ENCODE data around the gene NUAK2. TPM values are rescaled to one million over a fixed set of nuclear protein-coding genes. Genes with fewer than 3 reads are reported as not detected.

NUAK2 gene
- total RNA-seq, 2 experiments from 2014 or later: 14.9 to 15.3 TPM

- Histone ChIP-seq H3K4me3 (ENCODE audit: low read length) (peak overlapping the region; percentile 36), H3K36me3 (ENCODE audit: insufficient read depth, low read length) (no peaks in the 10 kb centered on the region), H3K4me1 (ENCODE audit: insufficient read depth, low read length) (peaks cover 19% of the 10 kb centered on the region), H3K9me3 (ENCODE audit: control insufficient read depth in 1 of 2, insufficient read depth in 1 of 2, low read length in 2 of 2) (peaks cover 0 to 3% of the 10 kb centered on the region in 2 experiments), H3K27ac (ENCODE audit: low read depth in 1 of 2, low read length in 2 of 2) (no peak overlapping the region), H3K27me3 (ENCODE audit: control insufficient read depth in 1 of 2, insufficient read depth in 2 of 2, low read length in 2 of 2) (peaks cover 30 to 46% of the 10 kb centered on the region in 2 experiments)
- peak; percentile 24 for ATAC-seq (ENCODE audit: poor library complexity)
- ChIA-PET CTCF (interaction anchor here (1.5 kb wide), 1 partner anchor 142 kb away, joined by 3 read pairs; no protein-coding TSS in a partner anchor), POLR2A (no interaction called here)
- Mint-ChIP-seq H3K4me3 (no peak overlapping the region), H3K27ac (no peak overlapping the region), H3K36me3 (ENCODE audit: low read depth) (no peaks in the 10 kb centered on the region), H3K9me3 (no peaks in the 10 kb centered on the region), H3K27me3 (peaks cover 49% of the 10 kb centered on the region), H3K4me1 (ENCODE audit: low read depth) (peaks cover 14% of the 10 kb centered on the region)
- DNase-seq: peak in 3 of 14 experiments; percentile 17 to 45 (median 37)
- intact Hi-C loops (cut with DNase I, micrococcal nuclease): loop anchor here in 1 of 2 experiments (10.0 kb wide), 1 partner anchor 311 kb away; no protein-coding TSS in a partner anchor
- TF ChIP-seq, protein P1, sequence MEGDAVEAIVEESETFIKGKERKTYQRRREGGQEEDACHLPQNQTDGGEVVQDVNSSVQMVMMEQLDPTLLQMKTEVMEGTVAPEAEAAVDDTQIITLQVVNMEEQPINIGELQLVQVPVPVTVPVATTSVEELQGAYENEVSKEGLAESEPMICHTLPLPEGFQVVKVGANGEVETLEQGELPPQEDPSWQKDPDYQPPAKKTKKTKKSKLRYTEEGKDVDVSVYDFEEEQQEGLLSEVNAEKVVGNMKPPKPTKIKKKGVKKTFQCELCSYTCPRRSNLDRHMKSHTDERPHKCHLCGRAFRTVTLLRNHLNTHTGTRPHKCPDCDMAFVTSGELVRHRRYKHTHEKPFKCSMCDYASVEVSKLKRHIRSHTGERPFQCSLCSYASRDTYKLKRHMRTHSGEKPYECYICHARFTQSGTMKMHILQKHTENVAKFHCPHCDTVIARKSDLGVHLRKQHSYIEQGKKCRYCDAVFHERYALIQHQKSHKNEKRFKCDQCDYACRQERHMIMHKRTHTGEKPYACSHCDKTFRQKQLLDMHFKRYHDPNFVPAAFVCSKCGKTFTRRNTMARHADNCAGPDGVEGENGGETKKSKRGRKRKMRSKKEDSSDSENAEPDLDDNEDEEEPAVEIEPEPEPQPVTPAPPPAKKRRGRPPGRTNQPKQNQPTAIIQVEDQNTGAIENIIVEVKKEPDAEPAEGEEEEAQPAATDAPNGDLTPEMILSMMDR (IDR thresholded peaks at IDR 0.05): no peak
These were observed 22.0 kb upstream of the NUAK2 start for GRCh38 chr1:205343431-205344065.

- CTCF ChIA-PET: no interaction called here
- Histone ChIP-seq H3K36me3 (ENCODE audit: insufficient read depth, low read length) (no peaks in the 10 kb centered on the region), H3K9me3 (ENCODE audit: control insufficient read depth in 1 of 2, insufficient read depth in 1 of 2, low read length in 2 of 2) (peaks cover 0 to 3% of the 10 kb centered on the region in 2 experiments), H3K4me3 (ENCODE audit: low read length) (no peak overlapping the region), H3K27me3 (ENCODE audit: control insufficient read depth in 1 of 2, insufficient read depth in 2 of 2, low read length in 2 of 2) (peaks cover 30 to 46% of the 10 kb centered on the region in 2 experiments), H3K27ac (ENCODE audit: low read depth in 1 of 2, low read length in 2 of 2) (no peak overlapping the region), H3K4me1 (ENCODE audit: insufficient read depth, low read length) (peaks cover 19% of the 10 kb centered on the region)
- no peak for DNase-seq
- Mint-ChIP-seq H3K9me3 (no peaks in the 10 kb centered on the region), H3K4me1 (ENCODE audit: low read depth) (peaks cover 14% of the 10 kb centered on the region), H3K27ac (no peak overlapping the region), H3K36me3 (ENCODE audit: low read depth) (no peaks in the 10 kb centered on the region), H3K4me3 (peak overlapping the region; percentile 69), H3K27me3 (peaks cover 49% of the 10 kb centered on the region)
- no peak for ATAC-seq (ENCODE audit: poor library complexity)
- intact Hi-C loops (cut with DNase I, micrococcal nuclease): loop anchor here in 1 of 2 experiments (10.0 kb wide), 1 partner anchor 312 kb away; no protein-coding TSS in a partner anchor
- TF ChIP-seq, protein P1 (IDR thresholded peaks at IDR 0.05): no peak
- POLR2A ChIA-PET: no interaction called here
These were observed 21.4 kb upstream of the NUAK2 start for GRCh38 chr1:205342986-205343385.

GRCh38 chr1:205340676-205341075 is 19.1 kb upstream of the NUAK2 start:
- peaks cover 14% of the 10 kb centered on the region for H3K4me1 Mint-ChIP-seq (ENCODE audit: low read depth)
- ChIA-PET POLR2A (no interaction called here), CTCF (no interaction called here)
- Histone ChIP-seq H3K36me3 (ENCODE audit: insufficient read depth, low read length) (no peaks in the 10 kb centered on the region), H3K27me3 (ENCODE audit: control insufficient read depth in 1 of 2, insufficient read depth in 2 of 2, low read length in 2 of 2) (peaks cover 23 to 27% of the 10 kb centered on the region in 2 experiments), H3K4me1 (ENCODE audit: insufficient read depth, low read length) (peaks cover 19% of the 10 kb centered on the region), H3K27ac (ENCODE audit: low read depth in 1 of 2, low read length in 2 of 2) (no peak overlapping the region), H3K4me3 (ENCODE audit: low read length) (no peak overlapping the region), H3K9me3 (ENCODE audit: control insufficient read depth in 1 of 2, insufficient read depth in 1 of 2, low read length in 2 of 2) (peaks cover 0 to 3% of the 10 kb centered on the region in 2 experiments)
- no peaks in the 10 kb centered on the region for H3K9me3 Mint-ChIP-seq
- H3K27ac Mint-ChIP-seq: no peak overlapping the region
- intact Hi-C loops (cut with DNase I, micrococcal nuclease): loop anchor here in 1 of 2 experiments (10.0 kb wide), 1 partner anchor 314 kb away; no protein-coding TSS in a partner anchor
- no peak overlapping the region for H3K4me3 Mint-ChIP-seq
- DNase-seq: no peak
- no peak for ATAC-seq (ENCODE audit: poor library complexity)
- no peaks in the 10 kb centered on the region for H3K36me3 Mint-ChIP-seq (ENCODE audit: low read depth)
- peaks cover 28% of the 10 kb centered on the region for H3K27me3 Mint-ChIP-seq
- TF ChIP-seq, protein P1 (IDR thresholded peaks at IDR 0.05): no peak
